ENCODE results near the gene HOXA3.

Gene HOXA3

GRCh38 chr7:27166531-27167505 lies 14.4 kb upstream of the HOXA3 start:
- Histone ChIP-seq H3K9me3 (no peaks in the 10 kb centered on the region), H3K27ac (no peak overlapping the region), H3K36me3 (no peaks in the 10 kb centered on the region), H3K4me3 (ENCODE audit: low read depth in 1 of 2, low read length in 1 of 2) (peak overlapping the region in 1 of 2 experiments; percentile 68), H3K4me1 (ENCODE audit: control insufficient read depth in 1 of 2, insufficient read depth in 1 of 2, low read depth in 1 of 2, low read length in 1 of 2) (peaks cover 43 to 75% of the 10 kb centered on the region in 2 experiments), H3K27me3 (peaks cover 100% of the 10 kb centered on the region)
- TF ChIP-seq CTCF (IDR thresholded peaks at IDR 0.05), result no peak

- no peak for TF ChIP-seq CTCF (IDR thresholded peaks at IDR 0.05)
- H3K27ac ChIP-seq, result no peak overlapping the region
- peaks cover 100% of the 10 kb centered on the region for H3K27me3 ChIP-seq
Observed at GRCh38 chr7:27165996-27166530, 13.7 kb upstream of the HOXA3 start.

GRCh38 chr7:27165089-27165995 lies 13.0 kb upstream of the HOXA3 start, which contains the start of gene HOXA9:
Gene HOXA9 (minus strand): TSS chr7:27165537. CDS start chr7:27165457, 80 bp downstream.
- Histone ChIP-seq H3K36me3 (no peaks in the 10 kb centered on the region), H3K27me3 (peaks cover 100% of the 10 kb centered on the region), H3K27ac (peak within 1 kb of the TSS; percentile 4), H3K4me1 (ENCODE audit: control insufficient read depth in 1 of 2, insufficient read depth in 1 of 2, low read depth in 1 of 2, low read length in 1 of 2) (peaks cover 52 to 85% of the 10 kb centered on the region in 2 experiments), H3K9me3 (no peaks in the 10 kb centered on the region), H3K4me3 (ENCODE audit: low read depth in 1 of 2, low read length in 1 of 2) (peak within 1 kb of the TSS; percentile 54 to 68)
- peak; percentile 27 for TF ChIP-seq CTCF (IDR thresholded peaks at IDR 0.05)

More at GRCh38 chr7:27165996-27166530, 13.7 kb upstream of the HOXA3 start:
- Histone ChIP-seq H3K36me3 (no peaks in the 10 kb centered on the region), H3K9me3 (no peaks in the 10 kb centered on the region), H3K4me1 (ENCODE audit: control insufficient read depth in 1 of 2, insufficient read depth in 1 of 2, low read depth in 1 of 2, low read length in 1 of 2) (peaks cover 45 to 78% of the 10 kb centered on the region in 2 experiments), H3K4me3 (ENCODE audit: low read depth in 1 of 2, low read length in 1 of 2) (peak overlapping the region; percentile 54 to 68)

GRCh38 chr7:27164367-27165088 lies 12.1 kb upstream of the HOXA3 start:
- H3K4me1 ChIP-seq (ENCODE audit: control insufficient read depth in 1 of 2, insufficient read depth in 1 of 2, low read depth in 1 of 2, low read length in 1 of 2), result peaks cover 57 to 86% of the 10 kb centered on the region in 2 experiments
- H3K27me3 ChIP-seq, result peaks cover 100% of the 10 kb centered on the region
- H3K27ac ChIP-seq, result peak overlapping the region; percentile 4
- no peaks in the 10 kb centered on the region for H3K9me3 ChIP-seq
- H3K4me3 ChIP-seq (ENCODE audit: low read depth in 1 of 2, low read length in 1 of 2), result peak overlapping the region; percentile 54 to 68
- no peak for TF ChIP-seq CTCF (IDR thresholded peaks at IDR 0.05)
- no peaks in the 10 kb centered on the region for H3K36me3 ChIP-seq

- Histone ChIP-seq H3K4me1 (ENCODE audit: control insufficient read depth in 1 of 2, insufficient read depth in 1 of 2, low read depth in 1 of 2, low read length in 1 of 2) (peaks cover 56 to 83% of the 10 kb centered on the region in 2 experiments), H3K9me3 (no peaks in the 10 kb centered on the region), H3K4me3 (ENCODE audit: low read depth in 1 of 2, low read length in 1 of 2) (peak overlapping the region; percentile 54 to 68), H3K27ac (no peak overlapping the region), H3K36me3 (no peaks in the 10 kb centered on the region), H3K27me3 (peaks cover 100% of the 10 kb centered on the region)
- TF ChIP-seq CTCF (IDR thresholded peaks at IDR 0.05), result no peak
Observed at GRCh38 chr7:27164045-27164366, 11.6 kb upstream of the HOXA3 start.
